Fibroblast of lung (primary cell): ENCODE results near the gene DNAH10. TPM values are rescaled to one million over a fixed set of nuclear protein-coding genes. Genes with fewer than 3 reads are reported as not detected.

Experiments
- DNase-seq, 2 donors: peaks; one replicate each; pipeline versions ENCODE4 v3.0.0 to v3.0.0-alpha.2; 2010; ENCODE audit warnings: low read depth in 2 of 2
- H2AFZ ChIP-seq: 2 replicates; pipeline ENCODE4 v1.5.1; 2012; ENCODE audit warnings: low read length, control low read depth, inconsistent platforms
- H3K27ac ChIP-seq: 2 replicates; pipeline ENCODE4 v1.5.1; 2011; ENCODE audit warnings: low read length, control low read depth; ENCODE audit not compliant: insufficient read depth
- H3K27me3 ChIP-seq: 2 replicates; pipeline ENCODE4 v1.5.1; 2011; ENCODE audit warnings: mild to moderate bottlenecking, low read length; ENCODE audit not compliant: control insufficient read depth, insufficient read depth
- H3K36me3 ChIP-seq: 2 replicates; pipeline ENCODE4 v1.5.1; 2011; ENCODE audit warnings: low read length; ENCODE audit not compliant: control insufficient read depth, insufficient read depth
- H3K4me1 ChIP-seq: 2 replicates; pipeline ENCODE4 v1.5.1; 2011; ENCODE audit warnings: low read length; ENCODE audit not compliant: control insufficient read depth, insufficient read depth; ENCODE audit errors: extremely low read depth
- H3K4me2 ChIP-seq: 2 replicates; pipeline ENCODE4 v1.5.1; 2011; ENCODE audit warnings: low read length, control low read depth; ENCODE audit not compliant: insufficient read depth; ENCODE audit errors: extremely low read depth
- H3K4me3 ChIP-seq, 4 experiments: fragments of 200-600 bp in 1 of 4; sonication (generic) in 1 of 4; replicated peaks in 1 of 4; 2 replicates each; pipeline ENCODE4 v1.5.1; 2011 to 2016; ENCODE audit warnings: low read length in 4 of 4, low read depth in 3 of 4, mild to moderate bottlenecking in 3 of 4, control low read depth in 2 of 4, inconsistent platforms in 1 of 4, mixed read lengths in 1 of 4; ENCODE audit not compliant: insufficient read depth in 1 of 4; ENCODE audit errors: control extremely low read depth in 1 of 4
- H3K79me2 ChIP-seq: 2 replicates; pipeline ENCODE4 v1.5.1; 2012; ENCODE audit warnings: mild to moderate bottlenecking, low read length, inconsistent platforms; ENCODE audit not compliant: control insufficient read depth, insufficient read depth
- H3K9ac ChIP-seq: 2 replicates; pipeline ENCODE4 v1.5.1; 2011; ENCODE audit warnings: mild to moderate bottlenecking, low read length, control low read depth; ENCODE audit not compliant: insufficient read depth
- H3K9me3 ChIP-seq: 2 replicates; pipeline ENCODE4 v1.5.1; 2012; ENCODE audit warnings: low read depth, low read length; ENCODE audit not compliant: control insufficient read depth, insufficient read depth
- H4K20me1 ChIP-seq: 2 replicates; pipeline ENCODE4 v1.5.1; 2011; ENCODE audit warnings: low read length; ENCODE audit not compliant: control insufficient read depth, insufficient read depth; ENCODE audit errors: extremely low read depth
- EZH2 ChIP-seq: IDR thresholded peaks from 2 replicates; pipeline ENCODE4 v1.5.1; 2012; ENCODE audit warnings: low read length, control low read depth, mild to moderate bottlenecking; ENCODE audit errors: missing control alignments
- polyA plus RNA-seq, 2 donors: library from polyadenylated mRNA; depleted of rRNA in 1 of 2; stranded (reverse) in 1 of 2; unstranded in 1 of 2; fragments of >200 nt; gene quantifications; 2 replicates each; pipeline ENCODE4 v1.2.1, GENCODE V29; 2011 to 2012; ENCODE audit warnings: missing spikeins in 1 of 2
- total RNA-seq: library from RNA; depleted of rRNA; stranded (reverse); fragments of >200 nt; gene quantifications from 2 replicates; pipeline ENCODE4 v1.2.1, GENCODE V29; 2014
- TF ChIP-seq, protein P1 (sequence below), 2 donors: IDR thresholded peaks in 1 of 2; conservative IDR thresholded peaks in 1 of 2; 1 replicate in 1 of 2; 2 replicates in 1 of 2; pipeline ENCODE4 v1.5.1; 2011 to 2012; ENCODE audit warnings: low read length in 2 of 2, control low read depth in 1 of 2, inconsistent platforms in 1 of 2, low read depth in 1 of 2, mild to moderate bottlenecking in 1 of 2

Gene DNAH10
- total and polyA plus RNA-seq, 2 donors (not counting 1 experiment from before 2014, with no cell fraction given), result 0.06 to 0.33 TPM

DNA sequence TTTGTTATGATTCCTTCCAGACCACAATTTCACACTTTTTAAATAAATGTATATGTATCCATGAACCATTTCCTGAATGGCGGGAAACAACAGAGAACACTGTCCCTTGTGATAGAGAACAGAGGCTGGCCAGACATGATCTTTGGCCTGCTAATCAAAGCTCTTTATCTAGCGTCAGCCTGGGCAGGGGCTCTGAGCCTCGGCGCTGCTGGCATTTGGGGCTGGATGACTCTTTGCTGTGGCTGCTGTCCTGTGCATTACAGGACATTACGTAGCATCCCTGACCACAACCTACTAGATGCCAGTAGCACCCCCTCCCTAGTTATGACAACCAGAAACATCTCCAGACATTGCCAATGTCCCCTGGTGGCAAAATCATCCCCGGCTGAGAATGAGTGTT is 77.7 kb downstream of the DNAH10 start:
- H3K27ac ChIP-seq, result no peak overlapping the region
- H4K20me1 ChIP-seq, result no peaks in the 10 kb centered on the region
- H3K9me3 ChIP-seq, result no peaks in the 10 kb centered on the region
- H3K79me2 ChIP-seq, result no peaks in the 10 kb centered on the region
- H2AFZ ChIP-seq, result no peak overlapping the region
- no peak for DNase-seq
- H3K27me3 ChIP-seq, result no peaks in the 10 kb centered on the region
- no peak overlapping the region for H3K4me2 ChIP-seq
- no peaks in the 10 kb centered on the region for H3K36me3 ChIP-seq
- no peaks in the 10 kb centered on the region for H3K4me1 ChIP-seq
- no peak overlapping the region for H3K4me3 ChIP-seq
- TF ChIP-seq, protein P1, sequence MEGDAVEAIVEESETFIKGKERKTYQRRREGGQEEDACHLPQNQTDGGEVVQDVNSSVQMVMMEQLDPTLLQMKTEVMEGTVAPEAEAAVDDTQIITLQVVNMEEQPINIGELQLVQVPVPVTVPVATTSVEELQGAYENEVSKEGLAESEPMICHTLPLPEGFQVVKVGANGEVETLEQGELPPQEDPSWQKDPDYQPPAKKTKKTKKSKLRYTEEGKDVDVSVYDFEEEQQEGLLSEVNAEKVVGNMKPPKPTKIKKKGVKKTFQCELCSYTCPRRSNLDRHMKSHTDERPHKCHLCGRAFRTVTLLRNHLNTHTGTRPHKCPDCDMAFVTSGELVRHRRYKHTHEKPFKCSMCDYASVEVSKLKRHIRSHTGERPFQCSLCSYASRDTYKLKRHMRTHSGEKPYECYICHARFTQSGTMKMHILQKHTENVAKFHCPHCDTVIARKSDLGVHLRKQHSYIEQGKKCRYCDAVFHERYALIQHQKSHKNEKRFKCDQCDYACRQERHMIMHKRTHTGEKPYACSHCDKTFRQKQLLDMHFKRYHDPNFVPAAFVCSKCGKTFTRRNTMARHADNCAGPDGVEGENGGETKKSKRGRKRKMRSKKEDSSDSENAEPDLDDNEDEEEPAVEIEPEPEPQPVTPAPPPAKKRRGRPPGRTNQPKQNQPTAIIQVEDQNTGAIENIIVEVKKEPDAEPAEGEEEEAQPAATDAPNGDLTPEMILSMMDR (conservative IDR thresholded peaks at IDR 0.05 in 1 of 2, IDR thresholded peaks at IDR 0.05 in 1 of 2; ENCODE audit: low read depth in 1 of 2, low read length in 2 of 2), result no peak
- TF ChIP-seq EZH2, result no peak
- H3K9ac ChIP-seq, result no peak overlapping the region

DNA sequence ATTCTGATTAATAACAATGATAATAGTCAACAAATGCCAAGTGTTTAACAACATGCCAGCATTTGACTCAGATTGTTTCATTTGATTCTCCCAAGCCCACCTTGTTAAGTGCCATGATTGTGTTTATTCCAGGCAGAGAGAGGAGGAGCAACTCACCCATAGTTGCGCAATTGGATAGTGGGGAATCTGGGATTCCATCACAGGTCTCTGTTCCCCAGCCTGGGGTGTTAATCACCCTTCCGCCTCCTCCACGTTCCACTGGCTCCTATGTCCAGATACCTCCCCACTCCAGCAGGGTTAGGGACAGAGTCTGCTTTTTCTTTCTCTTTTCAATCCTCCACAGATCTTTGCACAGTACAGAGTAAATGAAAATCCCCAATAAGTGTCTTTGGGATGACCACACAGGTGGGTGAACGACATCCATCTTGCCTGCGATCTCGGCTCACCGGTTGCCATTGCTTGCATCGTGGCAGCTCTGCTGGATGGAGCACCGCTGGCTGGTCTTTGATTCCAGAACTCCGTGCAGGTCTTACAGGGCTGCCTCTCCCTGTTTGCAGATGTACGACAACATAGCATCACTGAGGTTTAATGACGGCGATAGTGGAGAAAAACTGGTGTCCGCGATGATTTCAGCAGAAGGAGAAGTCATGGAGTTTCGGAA is 78.8 kb downstream of the DNAH10 start:
- Histone ChIP-seq H3K27ac (no peak overlapping the region), H3K4me1 (no peaks in the 10 kb centered on the region), H3K4me2 (no peak overlapping the region), H3K27me3 (no peaks in the 10 kb centered on the region), H2AFZ (no peak overlapping the region), H4K20me1 (no peaks in the 10 kb centered on the region), H3K36me3 (no peaks in the 10 kb centered on the region), H3K9ac (no peak overlapping the region), H3K4me3 (no peak overlapping the region), H3K79me2 (no peaks in the 10 kb centered on the region), H3K9me3 (no peaks in the 10 kb centered on the region)
- no peak for DNase-seq
- TF ChIP-seq, protein P1 (conservative IDR thresholded peaks at IDR 0.05 in 1 of 2, IDR thresholded peaks at IDR 0.05 in 1 of 2; ENCODE audit: low read depth in 1 of 2, low read length in 2 of 2), result no peak

DNA sequence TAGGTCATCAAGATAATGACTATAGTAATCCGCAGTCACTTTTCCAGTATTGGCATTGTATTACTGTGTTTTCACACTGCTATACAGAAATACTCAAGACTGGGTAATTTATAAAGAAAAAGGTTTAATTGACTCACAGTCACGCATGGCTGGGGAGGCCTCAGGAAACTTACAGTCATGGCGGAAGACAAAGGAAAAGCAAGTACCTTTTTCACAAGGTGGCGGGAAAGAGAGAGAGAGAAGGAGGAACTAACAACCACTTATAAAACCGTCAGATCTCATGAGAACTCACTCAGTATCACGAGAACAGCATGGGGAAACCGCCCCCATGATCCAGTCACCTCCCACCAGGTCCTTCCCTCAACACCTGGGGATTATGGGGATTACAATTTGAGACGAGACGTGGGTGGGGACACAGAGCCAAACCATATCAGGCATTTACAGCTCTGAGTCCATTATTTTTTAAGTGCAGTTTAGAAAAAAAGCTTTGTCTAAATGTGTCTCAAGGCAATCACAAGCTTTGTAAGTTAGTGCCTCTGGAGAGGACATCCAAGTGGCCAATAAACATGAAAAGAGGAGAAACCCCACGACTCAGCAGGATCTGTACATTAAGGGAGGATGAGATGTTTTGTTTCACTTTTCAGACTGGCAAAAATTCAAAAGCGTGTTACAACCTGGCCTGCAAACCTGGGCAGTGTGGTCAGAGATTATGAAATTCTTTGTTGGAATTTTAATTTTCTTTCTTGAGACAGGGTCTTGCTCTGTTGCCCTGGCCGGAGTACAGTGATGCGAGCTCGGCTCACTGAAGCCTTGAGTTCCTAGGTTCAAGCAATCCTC is 82.0 kb downstream of the DNAH10 start:
- Histone ChIP-seq H4K20me1 (no peaks in the 10 kb centered on the region), H3K27me3 (no peaks in the 10 kb centered on the region), H3K4me1 (no peaks in the 10 kb centered on the region), H3K9ac (no peak overlapping the region), H3K4me2 (no peak overlapping the region), H3K79me2 (no peaks in the 10 kb centered on the region), H3K9me3 (no peaks in the 10 kb centered on the region), H3K27ac (no peak overlapping the region), H3K36me3 (no peaks in the 10 kb centered on the region), H2AFZ (no peak overlapping the region), H3K4me3 (no peak overlapping the region)
- no peak for DNase-seq
- TF ChIP-seq, protein P1 (conservative IDR thresholded peaks at IDR 0.05 in 1 of 2, IDR thresholded peaks at IDR 0.05 in 1 of 2; ENCODE audit: low read depth in 1 of 2, low read length in 2 of 2), result no peak
